ENCODE results near the gene COA7.
"Not testable (repeated sequence)": the region's sequence is repeated elsewhere in the genome, so short reads cannot be mapped to it uniquely, and the experiment has no call there.

Gene COA7

DNA sequence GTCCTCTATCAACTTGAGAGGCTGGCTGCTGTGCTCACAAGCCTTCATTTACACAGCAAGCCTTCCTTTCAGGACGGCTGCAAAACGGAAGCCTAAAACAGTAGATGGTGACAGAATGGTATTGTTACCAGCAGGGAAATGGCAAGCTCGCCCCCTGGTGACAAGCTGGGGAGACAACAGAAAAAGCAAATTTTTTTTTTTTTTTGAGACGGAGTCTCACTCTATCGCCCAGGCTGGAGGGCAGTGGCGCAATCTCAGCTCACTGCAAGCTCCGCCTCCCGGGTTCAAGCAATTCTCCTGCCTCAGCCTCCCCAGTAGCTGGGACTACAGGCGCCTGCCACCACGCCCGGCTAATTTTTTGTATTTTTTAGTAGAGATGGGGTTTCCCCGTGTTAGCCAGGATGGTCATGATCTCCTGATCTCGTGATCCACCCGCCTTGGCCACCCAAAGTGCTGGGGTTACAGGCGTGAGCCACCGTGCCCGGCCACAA, 11.8 kb downstream of the COA7 start:
- not testable (repeated sequence) for H3K4me3 ChIP-seq (ENCODE audit: low read length)
- DNase-seq (ENCODE audit: low read depth) = peak; percentile 72
- TF ChIP-seq, protein P1, sequence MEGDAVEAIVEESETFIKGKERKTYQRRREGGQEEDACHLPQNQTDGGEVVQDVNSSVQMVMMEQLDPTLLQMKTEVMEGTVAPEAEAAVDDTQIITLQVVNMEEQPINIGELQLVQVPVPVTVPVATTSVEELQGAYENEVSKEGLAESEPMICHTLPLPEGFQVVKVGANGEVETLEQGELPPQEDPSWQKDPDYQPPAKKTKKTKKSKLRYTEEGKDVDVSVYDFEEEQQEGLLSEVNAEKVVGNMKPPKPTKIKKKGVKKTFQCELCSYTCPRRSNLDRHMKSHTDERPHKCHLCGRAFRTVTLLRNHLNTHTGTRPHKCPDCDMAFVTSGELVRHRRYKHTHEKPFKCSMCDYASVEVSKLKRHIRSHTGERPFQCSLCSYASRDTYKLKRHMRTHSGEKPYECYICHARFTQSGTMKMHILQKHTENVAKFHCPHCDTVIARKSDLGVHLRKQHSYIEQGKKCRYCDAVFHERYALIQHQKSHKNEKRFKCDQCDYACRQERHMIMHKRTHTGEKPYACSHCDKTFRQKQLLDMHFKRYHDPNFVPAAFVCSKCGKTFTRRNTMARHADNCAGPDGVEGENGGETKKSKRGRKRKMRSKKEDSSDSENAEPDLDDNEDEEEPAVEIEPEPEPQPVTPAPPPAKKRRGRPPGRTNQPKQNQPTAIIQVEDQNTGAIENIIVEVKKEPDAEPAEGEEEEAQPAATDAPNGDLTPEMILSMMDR (IDR thresholded peaks at IDR 0.05; ENCODE audit: insufficient read depth, low read depth, low read length, missing control alignments) = peak; percentile 81

DNA sequence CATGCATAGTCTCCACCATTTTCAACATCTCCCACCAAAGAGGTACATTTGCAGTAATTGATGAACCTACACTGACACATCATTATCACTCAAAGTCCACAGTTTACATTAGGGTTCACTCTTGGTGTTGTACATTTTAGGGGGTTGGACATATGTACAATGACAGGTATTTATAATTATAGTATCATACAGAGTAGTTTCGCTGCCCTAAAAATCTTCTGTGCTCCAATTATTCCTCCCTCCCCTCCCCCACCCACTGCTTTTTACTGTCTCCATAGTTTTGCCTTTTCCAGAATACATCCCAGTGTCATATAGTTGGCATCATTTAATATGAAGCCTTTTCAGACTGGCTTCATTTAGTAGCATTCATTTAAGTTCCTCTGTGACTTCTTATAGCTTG, 13.6 kb downstream of the COA7 start:
- DNase-seq (ENCODE audit: low read depth) = no peak
- TF ChIP-seq, protein P1 (IDR thresholded peaks at IDR 0.05; ENCODE audit: insufficient read depth, low read depth, low read length, missing control alignments) = no peak
- no peak overlapping the region for H3K4me3 ChIP-seq (ENCODE audit: low read length)

DNA sequence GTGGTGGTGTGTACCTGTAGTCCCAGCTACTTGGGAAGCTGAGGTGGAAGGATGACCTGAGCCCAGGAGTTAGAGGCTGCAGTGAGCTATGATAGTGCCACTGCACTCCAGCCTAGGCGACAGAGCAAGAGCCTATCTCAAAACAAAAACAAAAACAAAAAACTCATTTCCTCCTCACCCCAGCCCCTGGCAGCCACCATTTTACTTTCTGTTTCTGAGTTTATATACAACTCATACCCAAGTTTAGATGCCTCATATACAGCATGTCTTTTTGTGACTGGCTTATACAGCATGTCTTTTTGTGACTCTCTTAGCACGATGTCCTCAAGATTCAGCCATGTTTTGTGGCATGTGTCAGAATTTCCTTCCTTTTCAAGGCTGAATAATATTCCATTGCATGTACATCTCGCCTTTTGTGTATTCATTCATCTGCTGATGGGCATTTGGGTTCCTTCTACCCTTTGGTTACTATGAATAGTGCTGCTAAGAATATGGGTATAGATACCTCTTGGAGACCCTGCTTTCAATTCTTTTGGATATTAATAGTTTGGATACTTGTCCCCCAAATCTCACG, 14.7 kb downstream of the COA7 start:
- H3K4me3 ChIP-seq (ENCODE audit: low read length) = no peak overlapping the region
- TF ChIP-seq, protein P1 (IDR thresholded peaks at IDR 0.05; ENCODE audit: insufficient read depth, low read depth, low read length, missing control alignments) = no peak
- no peak for DNase-seq (ENCODE audit: low read depth)

DNA sequence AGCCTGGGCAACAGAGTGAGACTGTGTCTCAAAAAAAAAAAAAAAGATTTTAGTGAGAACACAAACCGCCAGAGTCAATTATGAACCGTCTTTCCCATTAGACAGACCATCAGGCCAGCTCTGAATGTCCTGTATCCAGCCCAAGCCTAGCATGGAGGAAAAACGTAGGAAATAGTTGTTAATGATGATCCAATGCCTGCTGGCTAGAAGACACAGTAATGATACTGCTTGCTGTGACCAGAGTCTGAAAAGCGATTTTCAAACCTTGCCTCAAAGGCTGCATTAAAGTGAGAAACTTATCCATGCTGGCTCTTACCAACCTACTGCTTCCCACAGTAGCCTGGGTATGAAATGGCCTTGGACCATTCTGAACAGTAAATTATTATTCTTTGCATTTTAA, 17.0 kb downstream of the COA7 start:
- TF ChIP-seq, protein P1 (IDR thresholded peaks at IDR 0.05; ENCODE audit: insufficient read depth, low read depth, low read length, missing control alignments) = no peak
- H3K4me3 ChIP-seq (ENCODE audit: low read length) = no peak overlapping the region
- no peak for DNase-seq (ENCODE audit: low read depth)

DNA sequence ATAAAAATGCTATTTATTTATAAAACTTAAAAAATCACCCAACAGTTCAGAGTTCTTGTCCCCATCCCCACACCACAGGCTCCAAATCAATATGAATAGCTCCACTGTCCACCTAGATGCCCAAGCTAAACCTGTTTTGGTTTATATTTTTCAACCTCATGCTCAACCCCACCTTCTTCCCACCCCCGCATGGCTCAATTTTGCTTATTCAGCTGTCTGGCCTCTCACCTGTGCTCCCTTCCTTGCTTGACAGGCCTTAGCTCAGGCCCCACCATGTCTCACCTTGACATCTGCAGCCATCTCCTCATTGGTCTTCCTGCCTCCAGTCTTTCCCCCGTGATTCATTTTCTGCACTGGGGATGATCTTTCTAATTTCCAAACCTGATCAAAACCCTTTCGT, 17.8 kb downstream of the COA7 start:
- no peak for DNase-seq (ENCODE audit: low read depth)

DNA sequence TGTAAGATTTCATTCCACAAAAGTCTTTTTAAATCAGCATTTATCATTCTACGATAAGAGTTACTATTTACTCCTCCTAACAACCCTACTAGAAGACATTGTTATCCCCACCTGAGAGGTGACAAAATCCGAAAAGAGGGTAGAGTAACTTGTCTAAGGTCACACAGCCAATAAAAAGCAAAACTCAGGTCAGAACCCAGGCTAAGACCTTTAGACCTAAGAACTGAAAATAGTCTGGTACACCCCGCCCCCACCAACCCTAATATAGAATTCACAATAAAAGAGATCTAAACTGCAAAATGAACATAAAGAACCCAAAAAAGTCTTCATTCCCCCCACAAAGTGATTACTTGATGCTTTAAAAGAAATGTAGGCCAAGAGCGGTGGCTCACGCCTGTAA, 18.6 kb downstream of the COA7 start:
- H3K4me3 ChIP-seq (ENCODE audit: low read length) = no peak overlapping the region
- DNase-seq (ENCODE audit: low read depth) = no peak
- TF ChIP-seq, protein P1 (IDR thresholded peaks at IDR 0.05; ENCODE audit: insufficient read depth, low read depth, low read length, missing control alignments) = no peak

More for the DNA sequence above, 17.8 kb downstream of the COA7 start:
- no peak overlapping the region for H3K4me3 ChIP-seq (ENCODE audit: low read length)
- TF ChIP-seq, protein P1 (IDR thresholded peaks at IDR 0.05; ENCODE audit: insufficient read depth, low read depth, low read length, missing control alignments) = no peak

DNA sequence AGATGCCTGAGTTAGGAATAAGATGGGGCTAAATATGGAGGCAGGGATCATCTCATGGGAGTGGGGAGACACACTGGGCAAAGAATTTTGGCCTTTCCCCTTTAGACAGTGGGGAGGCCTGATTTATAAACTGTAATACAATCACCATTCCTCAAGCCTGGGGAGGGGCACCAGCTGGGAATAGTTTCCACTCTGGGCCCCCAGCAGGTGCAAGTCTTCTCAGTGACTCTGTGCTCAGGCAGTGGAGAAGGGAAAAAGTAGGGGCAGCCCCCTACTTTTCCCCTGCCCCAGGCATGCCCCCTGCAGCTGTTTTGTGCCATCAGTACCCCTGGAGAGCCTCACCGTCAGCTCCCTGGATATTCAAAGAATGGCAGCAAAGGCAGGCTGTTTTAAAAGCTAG, 19.1 kb downstream of the COA7 start:
- TF ChIP-seq, protein P1 (IDR thresholded peaks at IDR 0.05; ENCODE audit: insufficient read depth, low read depth, low read length, missing control alignments) = no peak
- no peak overlapping the region for H3K4me3 ChIP-seq (ENCODE audit: low read length)
- no peak for DNase-seq (ENCODE audit: low read depth)
